GM04504 (cell line): ENCODE measurements around the gene NLGN3.
A peak's percentile ranks its signal among the peaks of the same experiment; 100 is the strongest.

Source experiments
- DNase-seq: peaks from one replicate; pipeline ENCODE4 v3.0.0-alpha.2; 2012; ENCODE audit warnings: low read depth

The NLGN3 gene

GRCh38 chrX:71144651-71145050 is at the start of gene NLGN3:
TSS of gene NLGN3 (plus strand) at chrX:71144841. CDS start at chrX:71147750, 2,909 bp downstream.
- DNase-seq, result no peak

GRCh38 chrX:71095033-71095432 is 49.6 kb upstream of the NLGN3 start:
- DNase-seq, result no peak

- DNase-seq, result peak; percentile 46
These were observed 49.1 kb upstream of the NLGN3 start, which contains the start of gene FOXO4 for GRCh38 chrX:71095555-71095980. TSS of gene FOXO4 (plus strand) at chrX:71095851. CDS start at chrX:71096529, 678 bp downstream.

GRCh38 chrX:71095981-71096759 is 48.5 kb upstream of the NLGN3 start:
- no peak for DNase-seq

- DNase-seq, result no peak
These were observed 47.9 kb upstream of the NLGN3 start for GRCh38 chrX:71096760-71097032.

- no peak for DNase-seq
These were observed 46.3 kb upstream of the NLGN3 start for GRCh38 chrX:71098302-71098701.

- no peak for DNase-seq
These were observed 45.6 kb upstream of the NLGN3 start for GRCh38 chrX:71098951-71099506.

- DNase-seq, result no peak
These were observed 44.9 kb upstream of the NLGN3 start for GRCh38 chrX:71099736-71100135.

- no peak for DNase-seq
These were observed 43.8 kb upstream of the NLGN3 start for GRCh38 chrX:71100581-71101505.

GRCh38 chrX:71102292-71102691 is 42.3 kb upstream of the NLGN3 start:
- no peak for DNase-seq

GRCh38 chrX:71103110-71103983 is 41.3 kb upstream of the NLGN3 start:
- no peak for DNase-seq

- DNase-seq, result no peak
These were observed 39.0 kb upstream of the NLGN3 start for GRCh38 chrX:71105628-71106027.

GRCh38 chrX:71106427-71106826 is 38.2 kb upstream of the NLGN3 start, which contains the start of gene CXorf65:
TSS of gene CXorf65 (minus strand) at chrX:71106740. CDS start at chrX:71106556, 184 bp downstream.
- no peak for DNase-seq

- DNase-seq, result no peak
These were observed 37.4 kb upstream of the NLGN3 start for GRCh38 chrX:71107245-71107644.

GRCh38 chrX:71107762-71108360 is 36.8 kb upstream of the NLGN3 start:
- no peak for DNase-seq

- DNase-seq, result no peak
These were observed 35.6 kb upstream of the NLGN3 start for GRCh38 chrX:71109051-71109450.

- DNase-seq, result no peak
These were observed 33.3 kb upstream of the NLGN3 start, which contains the start of gene IL2RG for GRCh38 chrX:71111141-71111843. TSS of gene IL2RG (minus strand) at chrX:71111577. CDS start at chrX:71111539, 38 bp downstream.

GRCh38 chrX:71111921-71112431 is 32.7 kb upstream of the NLGN3 start:
- no peak for DNase-seq

- no peak for DNase-seq
These were observed 27.3 kb upstream of the NLGN3 start for GRCh38 chrX:71117358-71117757.
